Right lobe of liver (tissue), 4 donors: ENCODE data around the gene HSD17B12.
"Not testable (repeated sequence)": the region's sequence is repeated elsewhere in the genome, so short reads cannot be mapped to it uniquely, and the experiment has no call there.

ENCODE experiments used
- POLR2A ChIP-seq: fragments of 450-650 bp; IDR thresholded peaks from one replicate; pipeline ENCODE4 v1.6.1; 2017; ENCODE audit warnings: antibody characterized with exemption, mild to moderate bottlenecking
- TF ChIP-seq, protein P1 (sequence below), 4 donors: fragments of 200-600 bp in 3 of 4; fragments of 450-650 bp in 1 of 4; IDR thresholded peaks; one replicate each; pipeline versions ENCODE4 v1.5.1 to v1.8.0; 2016 to 2022; ENCODE audit warnings: antibody characterized with exemption in 4 of 4, mild to moderate bottlenecking in 2 of 4
- donor health status: DM: no; HTN: no; CAD: no.
- donor health status: DM: no; HTN: no; CAD: no.
- donor health status: DM: no; HTN: yes; CAD: no.

DNA sequence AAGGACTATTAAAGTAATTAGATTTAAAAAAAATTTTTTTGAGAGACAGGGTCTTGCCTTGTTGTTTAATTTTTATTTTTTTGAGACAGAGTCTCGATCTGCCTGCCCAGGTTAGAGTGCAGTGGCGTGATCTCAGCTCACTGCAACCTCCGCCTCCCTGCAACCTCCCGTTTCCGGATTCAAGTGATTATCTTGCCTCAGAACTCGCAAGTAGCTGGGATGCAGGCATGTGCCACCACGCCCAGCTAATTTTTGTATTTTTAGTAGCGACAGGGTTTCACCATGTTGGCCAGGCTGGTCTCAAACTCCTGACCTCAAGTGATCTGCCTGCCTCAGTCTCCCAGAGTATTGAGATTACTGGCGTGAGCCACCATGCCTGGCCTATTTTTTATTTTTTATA is 17.5 kb upstream of the HSD17B12 start:
- TF ChIP-seq, protein P1, sequence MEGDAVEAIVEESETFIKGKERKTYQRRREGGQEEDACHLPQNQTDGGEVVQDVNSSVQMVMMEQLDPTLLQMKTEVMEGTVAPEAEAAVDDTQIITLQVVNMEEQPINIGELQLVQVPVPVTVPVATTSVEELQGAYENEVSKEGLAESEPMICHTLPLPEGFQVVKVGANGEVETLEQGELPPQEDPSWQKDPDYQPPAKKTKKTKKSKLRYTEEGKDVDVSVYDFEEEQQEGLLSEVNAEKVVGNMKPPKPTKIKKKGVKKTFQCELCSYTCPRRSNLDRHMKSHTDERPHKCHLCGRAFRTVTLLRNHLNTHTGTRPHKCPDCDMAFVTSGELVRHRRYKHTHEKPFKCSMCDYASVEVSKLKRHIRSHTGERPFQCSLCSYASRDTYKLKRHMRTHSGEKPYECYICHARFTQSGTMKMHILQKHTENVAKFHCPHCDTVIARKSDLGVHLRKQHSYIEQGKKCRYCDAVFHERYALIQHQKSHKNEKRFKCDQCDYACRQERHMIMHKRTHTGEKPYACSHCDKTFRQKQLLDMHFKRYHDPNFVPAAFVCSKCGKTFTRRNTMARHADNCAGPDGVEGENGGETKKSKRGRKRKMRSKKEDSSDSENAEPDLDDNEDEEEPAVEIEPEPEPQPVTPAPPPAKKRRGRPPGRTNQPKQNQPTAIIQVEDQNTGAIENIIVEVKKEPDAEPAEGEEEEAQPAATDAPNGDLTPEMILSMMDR (IDR thresholded peaks at IDR 0.05), result not testable (repeated sequence)
- not testable (repeated sequence) for TF ChIP-seq POLR2A
